ENCODE measurements around the gene SMYD1.

Gene SMYD1

GRCh38 chr2:88123975-88124917 lies 56.6 kb downstream of the SMYD1 start:
- DNase-seq = no peak

GRCh38 chr2:88125344-88125923 lies 57.8 kb downstream of the SMYD1 start:
- DNase-seq = no peak

- DNase-seq = no peak
These were observed 58.5 kb downstream of the SMYD1 start for GRCh38 chr2:88125924-88126771.

- no peak for DNase-seq
These were observed 59.4 kb downstream of the SMYD1 start for GRCh38 chr2:88126772-88127637.

- no peak for DNase-seq
These were observed 59.9 kb downstream of the SMYD1 start for GRCh38 chr2:88127638-88127887.

- no peak for DNase-seq
These were observed 60.4 kb downstream of the SMYD1 start, which contains the start of gene FABP1 for GRCh38 chr2:88127888-88128653. FABP1 (minus strand) TSS chr2:88128062; CDS start chr2:88128017, 45 bp downstream.

- no peak for DNase-seq
These were observed 61.2 kb downstream of the SMYD1 start for GRCh38 chr2:88128654-88129312.

GRCh38 chr2:88129313-88129959 lies 61.8 kb downstream of the SMYD1 start:
- DNase-seq = no peak

GRCh38 chr2:88131201-88131998 lies 63.8 kb downstream of the SMYD1 start:
- no peak for DNase-seq

GRCh38 chr2:88131999-88132368 lies 64.4 kb downstream of the SMYD1 start:
- DNase-seq = no peak

- DNase-seq = no peak
These were observed 66.2 kb downstream of the SMYD1 start for GRCh38 chr2:88133875-88134274.

GRCh38 chr2:88136817-88137216 lies 69.2 kb downstream of the SMYD1 start:
- no peak for DNase-seq

- no peak for DNase-seq
These were observed 70.2 kb downstream of the SMYD1 start for GRCh38 chr2:88137833-88138232.

GRCh38 chr2:88139203-88139702 lies 71.6 kb downstream of the SMYD1 start:
- no peak for DNase-seq

GRCh38 chr2:88139804-88140203 lies 72.2 kb downstream of the SMYD1 start:
- no peak for DNase-seq

- DNase-seq = no peak
These were observed 74.3 kb downstream of the SMYD1 start for GRCh38 chr2:88141952-88142351.

- no peak for DNase-seq
These were observed 76.6 kb downstream of the SMYD1 start for GRCh38 chr2:88144271-88144670.

- no peak for DNase-seq
These were observed 77.4 kb downstream of the SMYD1 start for GRCh38 chr2:88144914-88145497.

- no peak for DNase-seq
These were observed 79.0 kb downstream of the SMYD1 start for GRCh38 chr2:88146590-88146989.

Data from activated naive CD4-positive, alpha-beta T cell (primary cell).